ENCODE data around the gene PRPF18.

- TF ChIP-seq CTCF (IDR thresholded peaks at IDR 0.05; ENCODE audit: low read depth, low read length) (no peak), POLR2A (IDR thresholded peaks at IDR 0.05; ENCODE audit: extremely low read depth, insufficient read length) (no peak), MAX (IDR thresholded peaks at IDR 0.05; ENCODE audit: low read depth, low read length) (no peak), MYC (IDR thresholded peaks at IDR 0.05; ENCODE audit: low read depth, low read length) (no peak)
Observed at GRCh38 chr10:13629116-13629515, 42.4 kb downstream of the PRPF18 start.
